Right lobe of liver (tissue), 6 donors: ENCODE measurements around the gene QRICH2. TPM values are rescaled to one million over a fixed set of nuclear protein-coding genes. Genes with fewer than 3 reads are reported as not detected.

Experiments used
- ATAC-seq, 4 donors: fragments of 200-7000 bp; cut with Tn5 transposase; one replicate each; pipeline ENCODE4 v1.9.1; 2020; ENCODE audit warnings: mild to moderate bottlenecking in 4 of 4, moderate library complexity in 4 of 4
- DNase-seq, 3 donors: peaks; one replicate each; pipeline ENCODE4 v3.0.0-alpha.2; 2020
- H3K27ac ChIP-seq, 3 donors: fragments of 200-600 bp; one replicate each; pipeline ENCODE4 v1.8.0; 2022
- H3K27me3 ChIP-seq, 2 donors: fragments of 200-600 bp; one replicate each; pipeline ENCODE4 v1.8.0; 2022
- H3K36me3 ChIP-seq, 4 donors: fragments of 200-600 bp; sonication (generic) in 1 of 4; one replicate each; pipeline versions ENCODE4 v1.5.1 to v1.8.0; 2017 to 2022; ENCODE audit warnings: control low read depth in 1 of 4
- H3K4me1 ChIP-seq, 4 donors: fragments of 200-600 bp; sonication (generic) in 1 of 4; one replicate each; pipeline versions ENCODE4 v1.5.1 to v1.8.0; 2017 to 2022; ENCODE audit warnings: control low read depth in 1 of 4
- H3K4me3 ChIP-seq, 3 donors: fragments of 200-600 bp; one replicate each; pipeline ENCODE4 v1.8.0; 2022
- H3K9me3 ChIP-seq, 4 donors: fragments of 200-600 bp; sonication (generic) in 1 of 4; one replicate each; pipeline versions ENCODE4 v1.5.1 to v1.8.0; 2017 to 2022; ENCODE audit warnings: control low read depth in 1 of 4
- CTCF ChIP-seq, 4 donors: fragments of 200-600 bp in 3 of 4; fragments of 450-650 bp in 1 of 4; IDR thresholded peaks; one replicate each; pipeline versions ENCODE4 v1.5.1 to v1.8.0; 2016 to 2022; ENCODE audit warnings: antibody characterized with exemption in 4 of 4, mild to moderate bottlenecking in 2 of 4
- POLR2A ChIP-seq: fragments of 450-650 bp; IDR thresholded peaks from one replicate; pipeline ENCODE4 v1.6.1; 2017; ENCODE audit warnings: antibody characterized with exemption, mild to moderate bottlenecking
- WGBS: methylation state at CpG from one replicate; pipeline ENCODE4 v1.1.6; 2018; ENCODE audit warnings: low coverage, low lambda C conversion rate; ENCODE audit not compliant: insufficient coverage; ENCODE audit errors: missing lambda C conversion rate; 5-methylcytosine and 5-hydroxymethylcytosine counted together
- intact Hi-C, 2 donors: fragments of 100-400 bp; cut with DNase I; formaldehyde crosslinking; loops; one replicate each; pipeline versions ENCODE4 v1.11.2 to v1.14.1; 2022
- total RNA-seq, 6 experiments: library from RNA; depleted of rRNA in 2 of 6; stranded (reverse); fragments of >200 nt in 2 of 6; fragmentation: NEBNext Ultra II Directional in 3 of 6; extraction: Animal tissue kit (Norgen Biotek cat#: 25700) in 3 of 6; gene quantifications; one replicate each; pipeline versions ENCODE4 v1.1.0 to v1.2.4, GENCODE V29; 2016 to 2023
- donor health status: DM: no; HTN: yes; CAD: no.
- donor health status: DM: no; HTN: no; CAD: no.
- donor health status: DM: no; HTN: no; CAD: no.
- donor health status: DM: no; HTN: yes; CAD: no.
- donor health status: DM: no; HTN: yes; CAD: no.

The QRICH2 gene
- total RNA-seq, 6 experiments from 2014 or later, result 0.43 to 2.2 (median 1.5) TPM

- Histone ChIP-seq H3K36me3 (peaks cover 0 to 75% (median 25%) of the 10 kb centered on the region in 4 donors), H3K4me1 (no peaks in the 10 kb centered on the region), H3K27ac (no peak overlapping the region), H3K9me3 (no peaks in the 10 kb centered on the region), H3K27me3 (no peaks in the 10 kb centered on the region), H3K4me3 (no peak overlapping the region)
- no peak for DNase-seq
- 60% methylated on average over 1 of the region's 1 CpG for WGBS
- intact Hi-C loops, result no loop called here
- TF ChIP-seq POLR2A, result no peak
- TF ChIP-seq CTCF (IDR thresholded peaks at IDR 0.05), result no peak
- no peak for ATAC-seq
These were observed 18.2 kb upstream of the QRICH2 start for GRCh38 chr17:76326306-76326705.

GRCh38 chr17:76318586-76318985, 10.5 kb upstream of the QRICH2 start:
- DNase-seq (no peak), ATAC-seq (no peak)
- no peaks in the 10 kb centered on the region for H3K27me3 ChIP-seq
- no peak overlapping the region for H3K27ac ChIP-seq
- H3K36me3 ChIP-seq, result peaks cover 0 to 48% (median 7%) of the 10 kb centered on the region in 4 donors
- WGBS, result 89% methylated on average over 3 of the region's 3 CpGs
- intact Hi-C loops, result no loop called here
- no peak overlapping the region for H3K4me3 ChIP-seq
- no peaks in the 10 kb centered on the region for H3K9me3 ChIP-seq
- no peaks in the 10 kb centered on the region for H3K4me1 ChIP-seq
- TF ChIP-seq CTCF (IDR thresholded peaks at IDR 0.05), result no peak
- no peak for TF ChIP-seq POLR2A

GRCh38 chr17:76317535-76317934, 9.5 kb upstream of the QRICH2 start:
- intact Hi-C loops, result no loop called here
- WGBS, result 78% methylated on average over 2 of the region's 2 CpGs

GRCh38 chr17:76314392-76315227, 6.5 kb upstream of the QRICH2 start:
- Histone ChIP-seq H3K4me1 (no peaks in the 10 kb centered on the region), H3K27me3 (no peaks in the 10 kb centered on the region), H3K9me3 (no peaks in the 10 kb centered on the region), H3K4me3 (no peak overlapping the region), H3K36me3 (peaks cover 0 to 52% (median 13%) of the 10 kb centered on the region in 4 donors), H3K27ac (no peak overlapping the region)
- WGBS, result 82% methylated on average over 13 of the region's 15 CpGs
- intact Hi-C loops, result no loop called here
- ATAC-seq (peak; percentile 26 to 79 (median 57)), DNase-seq (no peak)
- no peak for TF ChIP-seq CTCF (IDR thresholded peaks at IDR 0.05)
- no peak for TF ChIP-seq POLR2A

More at GRCh38 chr17:76317535-76317934, 9.5 kb upstream of the QRICH2 start:
- no peak for DNase-seq
- peaks cover 0 to 48% (median 10%) of the 10 kb centered on the region in 4 donors for H3K36me3 ChIP-seq
- no peak for TF ChIP-seq CTCF (IDR thresholded peaks at IDR 0.05)
- TF ChIP-seq POLR2A, result no peak
- no peaks in the 10 kb centered on the region for H3K4me1 ChIP-seq
- no peaks in the 10 kb centered on the region for H3K9me3 ChIP-seq
- no peak overlapping the region for H3K4me3 ChIP-seq
- no peak for ATAC-seq
- no peak overlapping the region for H3K27ac ChIP-seq
- no peaks in the 10 kb centered on the region for H3K27me3 ChIP-seq
